Memory B cell (primary cell): ENCODE data around the gene LATS1.
"Not testable (repeated sequence)": the region's sequence is repeated elsewhere in the genome, so short reads cannot be mapped to it uniquely, and the experiment has no call there.

Source experiments
- ATAC-seq: fragments of 150-1000 bp; cut with Tn5 transposase; 2 replicates; pipeline ENCODE4 v1.10.0; 2021; ENCODE audit warnings: low read depth, mild to moderate bottlenecking, moderate library complexity
- DNase-seq, 2 donors: peaks; one replicate each; pipeline ENCODE4 v3.0.0; 2022; ENCODE audit warnings: low spot score in 2 of 2
- H3K27ac Mint-ChIP-seq: one replicate; pipeline ENCODE4 v1.8.0; 2022; ENCODE audit warnings: mild to moderate bottlenecking, moderate library complexity, mixed read lengths
- H3K27me3 Mint-ChIP-seq: one replicate; pipeline ENCODE4 v1.8.0; 2022; ENCODE audit warnings: mixed read lengths
- H3K36me3 Mint-ChIP-seq: one replicate; pipeline ENCODE4 v1.8.0; 2022; ENCODE audit warnings: mild to moderate bottlenecking, mixed read lengths
- H3K4me1 Mint-ChIP-seq: one replicate; pipeline ENCODE4 v1.8.0; 2022; ENCODE audit warnings: mixed read lengths
- H3K4me3 Mint-ChIP-seq: one replicate; pipeline ENCODE4 v1.8.0; 2022; ENCODE audit warnings: mild to moderate bottlenecking, moderate library complexity, mixed read lengths
- H3K9me3 Mint-ChIP-seq: one replicate; pipeline ENCODE4 v1.8.0; 2022; ENCODE audit warnings: mixed read lengths

The LATS1 gene

GRCh38 chr6:149717588-149718458, at the start of gene LATS1:
LATS1 (minus strand) TSS chr6:149718101; CDS start chr6:149702126, 15,975 bp downstream.
- peaks cover 2% of the 10 kb centered on the region for H3K36me3 Mint-ChIP-seq
- no peaks in the 10 kb centered on the region for H3K27me3 Mint-ChIP-seq
- peak within 1 kb of the TSS; percentile 96 for H3K4me3 Mint-ChIP-seq
- no peaks in the 10 kb centered on the region for H3K9me3 Mint-ChIP-seq
- DNase-seq (peak; percentile 86 to 92), ATAC-seq (peak; percentile 94)
- H3K4me1 Mint-ChIP-seq: peaks cover 10% of the 10 kb centered on the region
- H3K27ac Mint-ChIP-seq: peak within 1 kb of the TSS; percentile 95

GRCh38 chr6:149766156-149766769, 48.4 kb upstream of the LATS1 start:
- Mint-ChIP-seq H3K27ac (no peak overlapping the region), H3K4me1 (peaks cover 16% of the 10 kb centered on the region), H3K36me3 (peaks cover 20% of the 10 kb centered on the region), H3K9me3 (peaks cover 5% of the 10 kb centered on the region), H3K27me3 (no peaks in the 10 kb centered on the region), H3K4me3 (no peak overlapping the region)
- ATAC-seq: no peak
- DNase-seq: no peak

- no peak for DNase-seq
- H3K27ac Mint-ChIP-seq: no peak overlapping the region
- H3K4me3 Mint-ChIP-seq: no peak overlapping the region
- no peak for ATAC-seq
- H3K27me3 Mint-ChIP-seq: no peaks in the 10 kb centered on the region
- H3K36me3 Mint-ChIP-seq: peaks cover 21% of the 10 kb centered on the region
- H3K9me3 Mint-ChIP-seq: peaks cover 5% of the 10 kb centered on the region
- H3K4me1 Mint-ChIP-seq: peaks cover 18% of the 10 kb centered on the region
Measured at GRCh38 chr6:149763866-149764265, 46.0 kb upstream of the LATS1 start.

- DNase-seq (peak in 1 of 2 donors; percentile 22), ATAC-seq (peak; percentile 99)
- H3K27ac Mint-ChIP-seq: peak overlapping the region; percentile 68
- no peaks in the 10 kb centered on the region for H3K27me3 Mint-ChIP-seq
- H3K9me3 Mint-ChIP-seq: peaks cover 3% of the 10 kb centered on the region
- H3K4me3 Mint-ChIP-seq: no peak overlapping the region
- H3K36me3 Mint-ChIP-seq: peaks cover 9% of the 10 kb centered on the region
- H3K4me1 Mint-ChIP-seq: peaks cover 21% of the 10 kb centered on the region
Measured at GRCh38 chr6:149761438-149761837, 43.5 kb upstream of the LATS1 start.

- DNase-seq (no peak), ATAC-seq (no peak)
- peaks cover 19% of the 10 kb centered on the region for H3K4me1 Mint-ChIP-seq
- H3K4me3 Mint-ChIP-seq: no peak overlapping the region
- no peaks in the 10 kb centered on the region for H3K9me3 Mint-ChIP-seq
- no peaks in the 10 kb centered on the region for H3K27me3 Mint-ChIP-seq
- no peak overlapping the region for H3K27ac Mint-ChIP-seq
- peaks cover 5% of the 10 kb centered on the region for H3K36me3 Mint-ChIP-seq
Measured at GRCh38 chr6:149756261-149756636, 38.3 kb upstream of the LATS1 start.

GRCh38 chr6:149755300-149756260, 37.7 kb upstream of the LATS1 start:
- ATAC-seq: no peak
- peaks cover 5% of the 10 kb centered on the region for H3K36me3 Mint-ChIP-seq
- H3K4me3 Mint-ChIP-seq: no peak overlapping the region
- H3K9me3 Mint-ChIP-seq: no peaks in the 10 kb centered on the region
- H3K4me1 Mint-ChIP-seq: peaks cover 16% of the 10 kb centered on the region
- no peak for DNase-seq
- H3K27ac Mint-ChIP-seq: peak overlapping the region; percentile 53
- no peaks in the 10 kb centered on the region for H3K27me3 Mint-ChIP-seq

GRCh38 chr6:149754548-149754947, 36.6 kb upstream of the LATS1 start:
- Mint-ChIP-seq H3K27ac (no peak overlapping the region), H3K36me3 (no peaks in the 10 kb centered on the region), H3K4me3 (no peak overlapping the region), H3K4me1 (peaks cover 16% of the 10 kb centered on the region), H3K9me3 (no peaks in the 10 kb centered on the region), H3K27me3 (no peaks in the 10 kb centered on the region)
- ATAC-seq (no peak), DNase-seq (no peak)

GRCh38 chr6:149753374-149753637, 35.4 kb upstream of the LATS1 start:
- DNase-seq, H3K36me3 Mint-ChIP-seq, H3K9me3 Mint-ChIP-seq, H3K4me3 Mint-ChIP-seq, H3K27me3 Mint-ChIP-seq, H3K27ac Mint-ChIP-seq, ATAC-seq: not testable (repeated sequence)
- H3K4me1 Mint-ChIP-seq: peaks cover 16% of the 10 kb centered on the region

- Mint-ChIP-seq H3K4me1 (peaks cover 16% of the 10 kb centered on the region), H3K27ac (no peak overlapping the region)
- ATAC-seq: no peak
Measured at GRCh38 chr6:149752600-149753373, 34.9 kb upstream of the LATS1 start.

GRCh38 chr6:149751920-149752319, 34.0 kb upstream of the LATS1 start:
- not testable (repeated sequence) for H3K36me3 Mint-ChIP-seq

More at GRCh38 chr6:149752600-149753373, 34.9 kb upstream of the LATS1 start:
- DNase-seq: no peak
- H3K4me3 Mint-ChIP-seq: no peak overlapping the region
- no peaks in the 10 kb centered on the region for H3K36me3 Mint-ChIP-seq
- no peaks in the 10 kb centered on the region for H3K9me3 Mint-ChIP-seq
- H3K27me3 Mint-ChIP-seq: no peaks in the 10 kb centered on the region

GRCh38 chr6:149751239-149751638, 33.3 kb upstream of the LATS1 start:
- Mint-ChIP-seq H3K4me3 (no peak overlapping the region), H3K9me3 (no peaks in the 10 kb centered on the region), H3K27ac (no peak overlapping the region), H3K4me1 (peaks cover 22% of the 10 kb centered on the region), H3K27me3 (no peaks in the 10 kb centered on the region), H3K36me3 (no peaks in the 10 kb centered on the region)
- no peak for ATAC-seq
- no peak for DNase-seq

More at GRCh38 chr6:149751920-149752319, 34.0 kb upstream of the LATS1 start:
- H3K4me3 Mint-ChIP-seq, H3K27me3 Mint-ChIP-seq, ATAC-seq, H3K9me3 Mint-ChIP-seq, DNase-seq, H3K27ac Mint-ChIP-seq: not testable (repeated sequence)
- H3K4me1 Mint-ChIP-seq: peaks cover 17% of the 10 kb centered on the region

- no peaks in the 10 kb centered on the region for H3K27me3 Mint-ChIP-seq
- H3K36me3 Mint-ChIP-seq: no peaks in the 10 kb centered on the region
- H3K27ac Mint-ChIP-seq: peak overlapping the region; percentile 73
- H3K9me3 Mint-ChIP-seq: no peaks in the 10 kb centered on the region
- ATAC-seq: peak; percentile 7
- peaks cover 16% of the 10 kb centered on the region for H3K4me1 Mint-ChIP-seq
- H3K4me3 Mint-ChIP-seq: peak overlapping the region; percentile 88
- DNase-seq: no peak
Measured at GRCh38 chr6:149750136-149750609, 32.3 kb upstream of the LATS1 start.

GRCh38 chr6:149749594-149750135, 31.8 kb upstream of the LATS1 start, which contains the start of gene PCMT1:
PCMT1 (plus strand) TSS chr6:149749741; CDS start chr6:149749902, 161 bp downstream.
- ATAC-seq: peak; percentile 84
- Mint-ChIP-seq H3K27me3 (no peaks in the 10 kb centered on the region), H3K9me3 (no peaks in the 10 kb centered on the region), H3K27ac (peak within 1 kb of the TSS; percentile 73), H3K36me3 (no peaks in the 10 kb centered on the region), H3K4me3 (peak within 1 kb of the TSS; percentile 88), H3K4me1 (peaks cover 15% of the 10 kb centered on the region)
- peak; percentile 90 to 92 for DNase-seq
